Fibroblast of peridontal ligament (primary cell): ENCODE measurements around the gene CEP57L1.
"Not testable (repeated sequence)": the region's sequence is repeated elsewhere in the genome, so short reads cannot be mapped to it uniquely, and the experiment has no call there.

Experiments
- DNase-seq: peaks from one replicate; pipeline ENCODE4 v3.0.0-alpha.2; 2010; ENCODE audit errors: extremely low read depth

CEP57L1 gene

GRCh38 chr6:109105681-109106080, 10.4 kb downstream of the CEP57L1 start:
- no peak for DNase-seq

GRCh38 chr6:109109663-109110062, 14.4 kb downstream of the CEP57L1 start:
- DNase-seq = not testable (repeated sequence)

GRCh38 chr6:109112663-109113062, 17.4 kb downstream of the CEP57L1 start:
- not testable (repeated sequence) for DNase-seq

- DNase-seq = peak; percentile 42
Measured at GRCh38 chr6:109117346-109118035, 22.2 kb downstream of the CEP57L1 start.

- DNase-seq = no peak
Measured at GRCh38 chr6:109118337-109118736, 23.0 kb downstream of the CEP57L1 start.

GRCh38 chr6:109118871-109119354, 23.6 kb downstream of the CEP57L1 start:
- no peak for DNase-seq

GRCh38 chr6:109121411-109121810, 26.1 kb downstream of the CEP57L1 start:
- DNase-seq = peak; percentile 52

- no peak for DNase-seq
Measured at GRCh38 chr6:109124219-109124618, 28.9 kb downstream of the CEP57L1 start.

- no peak for DNase-seq
Measured at GRCh38 chr6:109125504-109125903, 30.2 kb downstream of the CEP57L1 start.

- DNase-seq = no peak
Measured at GRCh38 chr6:109130065-109130464, 34.8 kb downstream of the CEP57L1 start.

GRCh38 chr6:109135600-109135999, 40.3 kb downstream of the CEP57L1 start:
- not testable (repeated sequence) for DNase-seq

GRCh38 chr6:109136039-109136438, 40.7 kb downstream of the CEP57L1 start:
- not testable (repeated sequence) for DNase-seq

GRCh38 chr6:109136530-109136929, 41.2 kb downstream of the CEP57L1 start:
- DNase-seq = not testable (repeated sequence)

GRCh38 chr6:109139109-109139508, 43.8 kb downstream of the CEP57L1 start:
- DNase-seq = peak; percentile 15

GRCh38 chr6:109142067-109142466, 46.8 kb downstream of the CEP57L1 start:
- DNase-seq = not testable (repeated sequence)

GRCh38 chr6:109143191-109143590, 47.9 kb downstream of the CEP57L1 start:
- peak; percentile 42 for DNase-seq

- not testable (repeated sequence) for DNase-seq
Measured at GRCh38 chr6:109148251-109148650, 52.9 kb downstream of the CEP57L1 start.

- not testable (repeated sequence) for DNase-seq
Measured at GRCh38 chr6:109148716-109149115, 53.4 kb downstream of the CEP57L1 start.

GRCh38 chr6:109153752-109154151, 58.4 kb downstream of the CEP57L1 start:
- DNase-seq = no peak

- DNase-seq = no peak
Measured at GRCh38 chr6:109164331-109164730, 69.0 kb downstream of the CEP57L1 start.

- DNase-seq = peak; percentile 86
Measured at GRCh38 chr6:109165392-109165974, 70.2 kb downstream of the CEP57L1 start.

- DNase-seq = no peak
Measured at GRCh38 chr6:109166673-109167072, 71.4 kb downstream of the CEP57L1 start.

GRCh38 chr6:109167562-109167961, 72.3 kb downstream of the CEP57L1 start:
- no peak for DNase-seq
